Midbrain (tissue), 1 donor: ENCODE results near the gene NTRK3.
"Not testable (repeated sequence)": the region's sequence is repeated elsewhere in the genome, so short reads cannot be mapped to it uniquely, and the experiment has no call there.

Experiments used
- DNase-seq: peaks from one replicate; lab custom pipeline; 2025; lab: John Stamatoyannopoulos, UW

Gene NTRK3

GRCh38 chr15:87877114-87877810, 379.3 kb downstream of the NTRK3 start:
- no peak for DNase-seq

DNA sequence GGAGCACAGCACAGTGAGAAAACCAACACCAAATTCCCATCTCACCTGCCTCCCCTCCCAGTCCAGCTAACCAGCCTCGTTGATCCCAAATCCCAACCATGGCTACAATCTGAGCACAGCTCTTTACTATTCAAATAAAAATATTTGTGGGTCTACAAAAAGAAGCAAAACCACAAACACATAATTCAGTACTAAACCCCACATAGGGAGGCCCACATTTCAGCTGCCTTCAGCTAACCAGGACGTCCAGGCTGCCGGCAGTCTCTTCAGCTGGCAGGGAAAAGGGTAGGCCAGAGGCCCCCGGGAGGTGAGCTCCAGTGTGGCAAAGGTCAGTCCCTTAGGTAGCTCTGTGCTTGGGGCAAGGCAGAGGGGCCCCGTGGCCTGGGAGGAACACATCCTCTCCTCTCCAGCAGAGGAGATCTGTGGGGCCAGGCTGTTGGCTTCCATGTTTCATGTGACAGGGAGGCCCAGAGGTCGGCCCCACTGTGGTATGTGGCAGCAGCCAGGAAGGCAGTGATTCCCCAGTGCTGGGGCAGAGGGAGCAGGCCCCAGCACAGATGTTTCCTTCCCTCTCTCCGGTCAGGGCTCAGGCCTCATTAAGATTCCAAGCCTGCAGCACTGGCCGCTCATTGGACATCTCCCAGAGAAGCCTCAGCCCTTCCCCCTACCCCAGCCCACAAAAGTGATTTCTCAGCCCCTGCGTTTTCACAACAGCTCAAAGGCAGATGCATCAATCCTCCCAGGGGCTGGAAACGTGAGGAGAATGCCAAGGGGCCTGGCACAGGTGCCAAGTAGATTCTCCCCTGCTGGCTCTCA, 381.4 kb downstream of the NTRK3 start:
- peak; percentile 55 for DNase-seq

GRCh38 chr15:87873516-87873915, 383.0 kb downstream of the NTRK3 start:
- no peak for DNase-seq

DNA sequence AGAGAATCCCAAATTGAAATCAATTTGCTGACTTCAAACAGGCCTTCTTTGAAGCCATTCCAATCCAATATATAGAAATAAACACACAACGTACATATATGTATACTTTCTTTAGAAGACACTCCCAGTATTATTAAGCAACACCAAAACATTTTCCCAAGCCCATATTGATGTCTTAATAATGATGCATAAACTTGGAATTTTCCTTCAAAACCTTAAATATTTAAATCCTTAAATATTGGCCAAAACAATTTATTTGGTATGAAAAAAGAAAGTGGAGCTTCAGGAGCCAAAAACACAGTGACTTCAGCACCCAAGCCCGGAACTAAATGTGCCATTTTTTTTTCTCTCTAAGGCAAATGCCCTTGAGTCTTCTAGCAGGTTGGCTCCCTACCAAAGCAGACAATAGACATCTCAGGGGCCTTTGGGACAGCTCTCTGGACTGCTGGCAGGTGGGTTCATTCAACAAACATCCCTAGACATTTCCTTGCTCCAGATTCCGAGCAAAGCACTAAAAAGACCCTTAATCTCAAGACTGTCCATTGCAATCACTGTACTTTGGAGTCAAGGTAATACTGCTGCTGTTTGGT, 384.7 kb downstream of the NTRK3 start:
- DNase-seq: peak; percentile 12

DNA sequence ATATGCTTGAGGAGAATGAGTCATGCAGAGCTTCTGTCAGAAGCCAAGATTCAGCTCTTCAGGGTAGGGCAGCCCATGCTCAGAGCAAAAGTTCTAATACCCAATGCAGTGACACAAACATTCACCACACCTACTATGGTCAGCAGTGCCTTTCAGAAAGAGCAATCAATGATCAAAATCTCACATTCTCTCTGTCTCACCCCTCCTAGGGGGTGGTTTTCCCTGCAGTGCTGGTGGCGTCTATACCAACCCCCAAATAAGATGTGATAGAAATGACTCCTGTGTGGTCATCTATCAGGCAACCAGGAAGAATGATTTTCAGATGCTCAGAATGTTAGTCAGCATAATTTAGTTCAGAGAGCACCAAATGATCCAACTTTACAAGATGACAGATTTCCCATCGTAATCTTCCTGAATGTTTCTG, 385.3 kb downstream of the NTRK3 start:
- DNase-seq: no peak

DNA sequence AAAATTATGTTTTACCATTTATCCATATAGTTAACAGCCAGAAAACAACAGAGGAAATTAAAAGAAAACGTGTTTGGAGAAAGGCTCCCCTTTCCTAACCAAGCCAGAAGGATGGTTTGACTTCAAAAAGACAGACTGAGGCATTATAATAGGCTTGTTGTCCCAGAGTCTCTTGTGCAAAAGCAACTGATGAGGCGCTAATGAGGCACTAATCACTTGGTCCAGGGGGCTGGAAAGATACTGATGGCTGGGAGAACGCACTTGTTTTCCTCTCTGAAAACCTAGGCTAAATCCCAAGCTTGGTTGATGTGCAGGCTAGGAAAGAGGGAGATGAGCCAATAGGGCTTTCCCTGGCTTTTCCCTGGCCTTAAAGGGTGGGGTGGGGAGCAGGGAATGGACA, 389.6 kb downstream of the NTRK3 start:
- DNase-seq: no peak

- DNase-seq: no peak
These were observed 393.4 kb downstream of the NTRK3 start for GRCh38 chr15:87863152-87863551.

DNA sequence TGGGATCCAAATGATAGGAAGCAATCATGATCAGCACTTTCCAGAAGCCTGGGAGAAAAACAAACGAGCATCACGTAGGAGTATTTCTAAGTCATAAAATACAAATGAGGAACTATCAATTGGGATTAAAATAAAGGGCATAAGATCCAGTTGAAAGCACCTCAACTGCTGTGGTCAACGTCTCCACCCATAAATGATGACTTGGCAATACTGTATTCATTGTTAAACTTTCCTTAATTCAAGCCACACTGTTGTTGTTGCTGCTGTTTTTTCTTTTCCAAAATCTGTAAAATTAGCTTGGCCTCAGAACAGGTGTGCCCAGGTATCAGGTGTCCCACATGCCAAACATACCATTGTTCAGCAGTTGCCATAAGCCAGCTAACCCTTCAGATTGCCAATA, 395.8 kb downstream of the NTRK3 start:
- no peak for DNase-seq

- DNase-seq: no peak
These were observed 397.9 kb downstream of the NTRK3 start for GRCh38 chr15:87858651-87859050.

DNA sequence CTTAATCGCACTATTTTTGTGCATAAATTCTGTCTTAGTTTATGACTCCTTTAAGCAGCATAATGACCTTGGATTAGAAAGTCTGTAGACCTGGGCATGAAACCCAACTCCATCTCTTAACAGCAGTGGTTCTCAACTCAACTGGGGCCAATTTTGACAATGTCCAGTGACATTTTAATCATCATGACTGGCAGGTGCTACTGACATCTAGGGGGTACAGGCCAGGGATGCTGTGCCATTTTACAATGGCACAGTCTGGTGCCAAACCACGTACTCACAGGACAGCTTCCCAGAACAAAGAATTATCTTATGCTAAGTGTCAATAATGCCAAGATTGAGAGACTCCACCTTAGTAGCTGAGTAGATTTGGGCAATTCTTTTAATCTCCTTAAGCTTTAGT, 405.0 kb downstream of the NTRK3 start:
- DNase-seq: no peak

DNA sequence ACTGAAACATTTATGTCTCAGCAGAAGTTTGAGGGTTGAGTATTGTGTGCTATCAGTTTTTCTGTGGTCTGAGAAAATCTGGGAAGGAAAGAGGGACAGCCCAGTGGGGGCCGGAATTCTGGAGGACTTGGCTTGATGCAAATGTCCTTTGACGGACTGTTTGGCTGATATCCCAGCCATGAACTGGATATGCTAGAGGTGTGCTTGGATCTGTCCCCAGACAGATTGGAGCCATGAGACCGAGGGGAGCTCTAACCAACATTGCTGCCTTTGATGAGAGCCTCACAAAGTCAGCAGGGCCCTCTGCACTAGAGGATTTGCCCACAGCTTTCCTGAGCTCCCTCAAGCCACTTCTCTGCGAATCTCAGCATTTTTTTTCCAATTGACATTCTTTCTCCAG, 405.6 kb downstream of the NTRK3 start:
- no peak for DNase-seq

GRCh38 chr15:87849181-87849580, 407.4 kb downstream of the NTRK3 start:
- no peak for DNase-seq

- DNase-seq: no peak
These were observed 408.5 kb downstream of the NTRK3 start for GRCh38 chr15:87848012-87848411.

GRCh38 chr15:87846746-87847145, 409.8 kb downstream of the NTRK3 start:
- no peak for DNase-seq

GRCh38 chr15:87843312-87843711, 413.2 kb downstream of the NTRK3 start:
- no peak for DNase-seq

DNA sequence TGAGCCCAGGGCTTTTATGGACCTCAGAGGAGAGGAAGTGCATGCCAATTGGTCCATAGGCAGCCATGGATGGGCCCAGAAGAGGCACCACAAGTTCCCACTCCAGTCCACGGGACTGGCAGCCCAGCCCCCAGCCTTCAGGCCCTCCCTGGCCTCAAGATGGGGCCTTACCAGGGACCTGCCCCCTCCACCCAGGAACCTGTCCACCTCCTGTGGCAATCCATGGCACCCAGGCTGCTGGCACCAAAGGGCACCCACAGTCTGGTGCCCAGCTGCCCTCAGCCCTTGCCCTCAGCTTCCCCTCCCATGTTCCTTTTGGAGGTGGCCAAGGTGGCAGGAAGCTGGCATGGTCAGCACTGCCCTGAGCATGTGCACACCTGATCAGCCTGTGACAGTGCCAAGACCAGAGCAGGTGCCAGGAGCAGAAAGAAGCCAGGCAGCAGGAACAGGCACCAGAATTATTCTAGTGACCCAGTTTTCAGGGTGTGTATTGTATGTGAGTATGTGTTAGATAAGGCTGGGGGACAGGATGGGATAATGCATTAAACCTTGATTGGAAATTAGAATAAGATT, 415.0 kb downstream of the NTRK3 start:
- DNase-seq: no peak

DNA sequence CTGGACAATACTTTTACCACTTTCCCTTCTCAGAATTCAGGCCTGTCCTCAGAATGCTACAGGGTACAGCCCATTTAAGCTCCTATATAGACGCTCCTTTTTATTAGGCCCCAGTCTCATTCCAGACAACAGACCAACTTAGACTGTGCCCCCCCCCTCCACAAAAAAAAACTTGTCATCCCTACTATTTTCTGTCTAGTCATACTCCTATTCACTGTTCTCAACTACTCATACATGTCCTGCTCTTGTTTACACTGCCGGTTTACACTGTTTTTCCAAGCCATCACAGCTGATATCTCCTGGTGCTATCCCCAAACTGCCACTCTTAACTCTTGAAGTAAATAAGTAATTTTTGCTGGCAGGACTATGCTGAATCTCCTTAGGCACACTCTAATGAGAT, 420.7 kb downstream of the NTRK3 start:
- DNase-seq: not testable (repeated sequence)

DNA sequence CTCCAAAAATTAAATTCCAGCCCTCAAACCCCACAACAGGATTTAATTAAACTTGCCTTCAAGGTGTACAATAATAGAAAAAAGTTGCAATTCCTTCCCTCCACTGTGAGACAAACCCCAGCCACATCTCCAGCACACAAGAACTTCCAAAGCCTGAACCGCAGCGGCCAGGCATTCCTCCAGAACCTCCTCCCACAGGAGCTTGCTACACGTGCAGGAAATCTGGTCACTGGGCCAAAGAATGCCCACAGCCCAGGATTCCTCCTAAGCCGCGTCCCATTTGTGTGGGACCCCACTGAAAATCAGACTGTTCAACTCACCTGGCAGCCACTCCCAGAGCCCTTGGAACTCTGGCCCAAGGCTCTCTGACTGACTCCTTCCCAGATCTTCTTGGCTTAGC, 423.2 kb downstream of the NTRK3 start:
- DNase-seq: not testable (repeated sequence)

GRCh38 chr15:87829332-87830050, 427.0 kb downstream of the NTRK3 start:
- no peak for DNase-seq

DNA sequence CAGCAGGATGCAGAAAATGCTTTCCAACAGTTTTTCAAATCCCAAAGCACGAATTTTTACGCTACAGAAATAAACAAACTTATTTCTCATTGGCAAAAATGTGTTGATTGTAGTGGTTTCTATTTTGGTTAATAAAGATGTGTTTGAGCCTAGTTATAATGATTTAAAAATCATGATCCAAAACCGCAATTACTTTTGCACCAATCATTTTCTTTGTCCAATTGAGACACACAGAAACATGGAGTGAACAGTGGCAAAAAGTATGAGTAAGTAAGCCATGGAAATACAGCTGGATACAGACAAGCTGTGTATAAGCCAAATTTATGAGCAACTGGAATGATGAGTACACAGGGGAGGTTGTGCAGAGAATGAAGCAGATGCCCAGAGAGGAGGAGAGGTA, 427.9 kb downstream of the NTRK3 start:
- DNase-seq: no peak

DNA sequence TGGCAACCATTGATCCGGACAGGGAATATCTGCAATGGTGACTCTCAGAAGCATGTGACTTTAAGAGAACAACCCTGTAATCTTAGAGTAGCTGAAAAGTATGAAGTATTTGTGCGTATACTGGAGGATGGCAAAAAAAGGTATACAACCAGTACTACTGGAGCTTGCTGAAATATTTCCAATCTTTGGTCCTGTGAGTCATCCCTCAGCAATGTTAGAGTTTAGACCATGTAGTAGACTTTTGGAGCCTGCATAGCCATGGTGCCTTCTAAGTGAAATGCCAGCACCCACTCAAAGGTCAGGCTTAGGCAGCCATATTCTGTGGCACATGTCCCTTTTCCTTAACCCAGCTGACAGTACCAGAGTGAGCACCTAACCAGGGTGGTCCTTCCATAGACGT, 429.4 kb downstream of the NTRK3 start:
- no peak for DNase-seq

DNA sequence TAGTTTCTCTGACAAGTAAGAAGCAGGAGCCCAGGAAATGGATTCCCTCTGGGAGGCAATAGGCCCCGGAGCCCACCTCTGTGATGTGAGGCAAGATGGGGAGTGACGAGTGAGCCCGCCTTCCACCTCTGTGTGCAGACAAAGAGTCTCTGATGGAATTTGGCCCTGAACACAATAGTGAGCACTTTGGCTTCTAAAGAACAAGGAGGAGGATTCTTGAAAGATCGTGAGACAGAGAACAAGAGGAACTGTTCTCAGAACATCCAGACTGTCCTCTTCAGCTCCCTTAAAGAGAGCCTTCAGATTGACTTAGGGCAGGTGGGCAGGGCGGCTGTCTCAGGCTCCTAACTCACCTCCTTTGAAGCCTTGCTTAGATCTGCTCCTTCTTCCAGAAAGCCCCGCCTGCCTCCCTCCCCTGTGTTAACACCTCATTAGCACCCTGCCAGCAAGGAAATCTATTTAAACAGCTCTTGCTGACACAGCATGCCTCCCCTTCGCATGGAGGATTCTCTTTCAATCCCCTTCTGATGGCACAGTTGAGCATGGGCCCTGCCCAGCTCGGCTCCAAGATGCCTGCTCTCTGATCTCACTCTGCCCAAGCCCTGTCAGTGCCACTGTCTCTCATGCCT, 430.3 kb downstream of the NTRK3 start:
- DNase-seq: no peak
